CD4-positive, alpha-beta T cell treated with Interleukin-21 for 1 hour (primary cell): Measurements from ENCODE around the gene DGKI.
A peak's percentile ranks its signal among the peaks of the same experiment; 100 is the strongest.

Source experiments
- DNase-seq: peaks from one replicate; pipeline ENCODE4 v3.0.0-alpha.2; 2020

The DGKI gene

DNA sequence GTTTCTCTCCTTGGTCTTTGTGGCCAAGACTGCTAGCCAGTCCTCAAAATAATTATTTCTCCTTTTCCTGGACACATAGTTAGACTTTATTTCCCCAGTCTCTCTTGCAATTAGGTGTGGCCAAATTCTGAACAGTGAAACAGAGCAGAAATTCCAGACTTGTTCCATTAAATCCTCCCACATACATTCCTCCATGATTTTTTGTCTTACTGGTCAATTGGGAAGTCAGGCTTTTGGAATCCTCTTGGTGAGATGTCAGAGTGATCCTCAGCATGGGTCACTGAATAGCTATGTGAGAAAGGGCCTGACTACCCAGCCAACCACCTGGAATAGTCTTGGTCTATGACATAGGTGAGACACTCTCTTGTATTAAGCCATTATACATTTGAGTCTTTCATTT lies 164.2 kb downstream of the DGKI start:
- DNase-seq = no peak

DNA sequence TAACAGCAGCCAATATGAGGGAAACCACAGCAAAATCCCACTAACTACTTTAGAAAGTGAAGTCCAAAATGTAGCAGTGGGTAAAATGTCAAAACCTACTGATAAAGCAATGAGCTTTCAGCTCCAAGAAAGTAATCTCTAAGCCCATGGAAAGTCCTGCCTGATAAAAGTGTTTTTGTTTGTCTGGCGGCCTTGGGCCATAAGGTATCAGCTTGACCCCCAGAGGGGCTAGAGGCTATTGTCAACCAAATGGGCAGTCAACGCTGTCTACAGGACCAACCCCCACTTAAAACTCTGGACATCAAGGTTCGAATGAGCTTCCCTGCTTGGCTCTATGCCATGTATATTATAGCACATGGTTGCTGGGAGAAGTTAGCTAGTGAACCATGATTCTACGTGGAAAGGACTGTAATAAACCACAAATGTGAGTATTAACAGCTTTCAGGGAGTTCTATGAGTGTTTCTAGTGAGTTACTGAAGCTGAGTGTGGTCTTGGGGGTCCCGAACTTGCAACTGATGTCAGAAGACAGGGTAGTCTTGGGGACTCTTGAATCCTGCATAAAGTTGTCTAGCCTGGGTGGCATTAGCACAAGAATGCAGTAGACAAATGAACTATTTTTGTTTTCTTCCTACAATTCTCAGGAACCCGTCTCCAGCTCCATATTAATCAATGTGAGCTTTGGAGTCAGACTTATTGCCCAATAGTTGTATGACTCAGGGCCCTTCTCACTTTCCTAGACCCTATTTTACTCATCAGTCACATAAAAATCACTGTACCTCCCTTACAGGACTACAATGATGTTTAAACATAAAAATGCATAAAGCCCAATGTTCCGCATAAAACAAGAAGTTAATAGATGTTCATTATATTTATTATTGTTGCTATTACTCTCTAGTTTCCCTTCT lies 164.9 kb downstream of the DGKI start:
- no peak for DNase-seq

DNA sequence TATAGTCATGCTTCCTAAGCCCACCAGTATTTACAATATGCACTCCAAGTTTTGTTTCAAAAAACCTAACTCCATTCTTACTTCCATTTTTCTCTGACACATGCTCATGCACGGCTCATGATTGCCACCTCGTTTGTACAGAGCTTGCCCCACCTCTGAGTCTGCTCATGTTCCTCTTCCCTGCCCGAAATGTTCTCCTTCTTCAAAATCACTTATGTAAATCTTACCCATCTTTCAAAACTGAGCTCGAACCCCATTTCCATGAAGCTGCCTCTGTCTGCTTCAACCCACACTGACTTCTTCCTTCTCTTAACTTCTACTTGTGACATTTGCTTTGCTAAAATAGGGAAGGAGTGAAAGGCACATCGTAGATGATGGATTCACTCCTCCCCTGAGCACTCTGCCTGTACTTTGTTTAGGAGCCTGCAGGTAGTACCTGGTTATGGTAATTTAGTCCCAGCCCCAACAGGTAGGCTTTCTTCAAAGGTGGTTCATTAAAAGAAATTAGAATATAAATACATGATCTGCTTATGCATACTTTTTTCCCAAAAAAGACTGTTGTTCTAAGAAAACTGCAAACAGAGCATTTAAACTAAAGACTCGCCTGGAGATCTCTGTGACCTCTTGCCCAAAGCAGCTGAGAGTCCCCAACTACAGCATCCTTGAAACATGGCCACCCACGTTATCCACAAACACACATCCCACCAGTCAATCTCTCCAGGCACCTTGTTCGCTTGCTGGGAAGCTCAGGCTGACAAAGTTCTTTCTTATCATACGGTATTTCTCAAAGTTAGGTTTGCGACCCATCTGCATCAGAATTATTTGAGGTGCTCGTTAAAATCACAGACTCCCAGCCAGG lies 172.0 kb downstream of the DGKI start:
- no peak for DNase-seq

DNA sequence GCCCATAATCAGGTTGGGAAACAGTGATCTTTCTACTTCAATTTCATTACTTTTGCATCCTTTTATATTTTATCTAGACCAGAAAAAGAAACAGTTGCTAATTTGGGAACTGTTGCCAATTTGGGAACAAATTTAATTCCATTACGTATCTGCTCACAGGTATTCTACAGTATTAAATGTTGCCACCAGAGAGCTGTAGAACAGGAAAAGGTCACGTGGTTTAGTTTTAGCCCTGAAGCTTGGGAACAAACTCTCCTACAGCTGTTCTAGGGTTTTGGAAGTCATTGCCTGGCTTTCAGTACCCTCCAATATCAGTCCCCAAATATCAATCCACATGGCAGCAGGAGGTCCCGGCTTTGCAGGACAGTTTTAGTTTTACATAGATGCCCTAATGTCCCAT lies 172.7 kb downstream of the DGKI start:
- DNase-seq = no peak

DNA sequence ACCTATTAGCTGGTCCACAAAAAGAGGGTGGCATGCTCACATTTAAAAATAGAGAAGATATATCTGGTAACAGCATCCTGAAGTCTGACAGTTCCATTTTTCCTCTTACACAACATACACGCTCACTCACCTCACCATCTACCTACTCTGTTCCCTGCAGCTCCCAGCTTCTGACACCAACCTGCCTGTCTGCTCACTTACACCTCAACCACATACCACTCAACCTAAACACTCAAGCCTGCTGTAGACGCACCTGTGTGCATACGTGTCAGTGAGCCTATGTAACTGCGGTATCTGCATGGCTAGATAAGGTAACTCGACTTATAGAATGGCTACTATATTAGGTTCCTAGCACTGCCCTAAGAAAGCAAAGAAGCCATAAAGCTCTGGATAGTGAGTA lies 174.9 kb downstream of the DGKI start:
- DNase-seq = no peak

DNA sequence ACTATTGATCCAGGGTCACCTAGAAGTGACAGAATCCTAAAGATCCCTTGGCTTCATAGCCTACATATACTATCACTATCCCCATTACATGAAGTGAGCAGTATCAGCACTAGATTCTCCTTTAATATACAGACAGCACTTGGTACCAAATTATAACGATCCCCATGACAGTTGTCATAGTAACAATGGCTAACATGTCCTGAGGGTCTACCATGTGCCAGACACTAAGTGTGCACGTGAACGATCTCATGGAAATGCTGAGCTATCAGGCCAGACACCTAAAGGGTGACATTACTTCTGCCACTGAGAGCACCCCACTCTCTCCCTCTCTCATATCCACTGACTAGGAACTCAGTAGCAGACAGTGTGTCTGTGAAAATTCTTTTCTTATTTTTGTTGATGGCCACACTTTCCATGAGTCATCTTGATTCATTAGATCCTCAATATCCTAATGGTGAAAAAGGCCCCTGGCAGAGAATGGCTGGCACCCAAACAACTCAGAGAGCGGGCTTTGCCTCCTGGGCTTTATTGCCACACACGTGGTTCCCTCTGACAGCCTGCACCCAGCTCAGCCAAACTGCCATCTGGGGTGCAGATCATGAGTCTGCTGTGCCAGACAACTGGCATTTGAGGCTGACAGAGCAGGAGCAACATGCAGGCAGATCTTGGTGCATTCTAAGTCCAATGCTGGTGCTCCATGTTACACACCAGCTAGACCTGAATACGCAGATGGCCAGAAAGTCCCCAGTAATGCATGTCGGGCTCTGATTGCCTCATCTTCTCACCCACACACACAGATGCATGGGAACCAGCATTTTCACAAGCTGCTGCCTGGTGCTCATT lies 176.3 kb downstream of the DGKI start:
- no peak for DNase-seq

DNA sequence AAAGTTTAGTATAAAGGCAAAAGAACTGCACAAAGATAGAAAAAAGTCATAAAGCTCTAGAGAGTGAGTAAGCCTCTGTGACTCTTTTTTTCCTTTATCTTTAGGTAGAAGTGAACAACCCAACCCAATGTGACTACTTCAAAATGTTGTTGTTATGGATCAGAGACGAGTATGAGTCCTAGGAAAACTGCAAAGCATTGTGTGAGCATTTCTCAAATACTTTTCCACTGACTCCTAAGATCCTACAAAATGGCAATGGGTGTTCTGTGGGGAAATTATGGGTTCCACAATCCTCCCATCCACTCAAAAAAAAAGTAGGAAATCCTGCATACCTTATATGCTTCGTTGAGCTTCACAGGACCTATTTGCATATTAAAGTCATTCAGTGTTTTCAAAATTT lies 177.1 kb downstream of the DGKI start:
- DNase-seq = no peak

DNA sequence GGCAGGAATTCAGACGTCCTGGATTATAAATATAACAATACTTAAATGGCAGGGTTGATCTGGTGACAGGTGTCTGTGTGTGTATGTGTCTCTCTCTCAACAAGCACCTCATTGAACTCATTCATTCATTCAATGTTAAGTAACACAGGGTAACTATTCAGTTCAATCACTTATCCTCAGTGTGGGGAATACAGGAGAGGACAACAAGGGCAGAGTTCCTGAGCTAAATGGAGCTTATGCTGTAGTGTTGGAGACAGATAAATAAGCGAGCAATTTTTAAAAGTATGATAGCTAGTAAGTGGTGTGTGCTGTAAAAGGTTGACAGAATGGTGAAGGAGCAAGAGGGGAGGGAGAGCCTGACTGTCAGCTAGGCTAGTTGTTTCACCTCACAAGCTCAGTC lies 178.4 kb downstream of the DGKI start:
- DNase-seq = no peak

DNA sequence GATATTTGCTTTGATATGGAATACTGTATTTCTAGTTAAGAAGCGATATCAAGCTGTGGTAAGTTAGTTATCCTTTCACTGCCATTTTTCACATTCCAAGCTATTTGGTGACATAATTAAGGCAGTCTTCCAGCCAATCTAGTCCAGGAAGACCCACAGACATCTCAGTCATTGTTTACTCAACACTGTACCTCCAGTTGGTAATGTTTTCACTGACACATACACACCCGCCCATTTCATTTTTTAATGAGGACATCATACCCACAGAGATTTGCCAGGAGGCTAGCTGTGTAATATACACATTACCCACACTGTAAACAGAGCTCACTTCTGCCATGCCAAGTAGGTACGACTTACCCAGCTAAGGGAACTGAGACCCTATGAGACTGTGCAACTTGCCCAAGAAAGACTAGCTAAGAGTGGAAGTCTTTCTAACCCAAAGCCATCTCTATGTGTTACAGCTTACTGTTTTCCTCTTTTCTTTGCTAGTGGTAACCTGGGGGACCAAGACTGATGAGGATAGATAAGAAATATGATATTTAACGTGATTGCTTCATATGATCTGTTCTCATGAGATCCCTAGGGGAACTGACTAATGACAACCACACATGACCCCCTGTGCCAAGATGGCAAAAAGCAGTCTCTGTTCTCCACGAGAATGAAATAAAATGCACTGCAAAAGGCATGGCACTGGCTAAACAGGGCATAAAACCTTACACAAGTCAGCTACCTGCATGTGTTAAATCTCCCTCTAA lies 179.0 kb downstream of the DGKI start:
- no peak for DNase-seq

DNA sequence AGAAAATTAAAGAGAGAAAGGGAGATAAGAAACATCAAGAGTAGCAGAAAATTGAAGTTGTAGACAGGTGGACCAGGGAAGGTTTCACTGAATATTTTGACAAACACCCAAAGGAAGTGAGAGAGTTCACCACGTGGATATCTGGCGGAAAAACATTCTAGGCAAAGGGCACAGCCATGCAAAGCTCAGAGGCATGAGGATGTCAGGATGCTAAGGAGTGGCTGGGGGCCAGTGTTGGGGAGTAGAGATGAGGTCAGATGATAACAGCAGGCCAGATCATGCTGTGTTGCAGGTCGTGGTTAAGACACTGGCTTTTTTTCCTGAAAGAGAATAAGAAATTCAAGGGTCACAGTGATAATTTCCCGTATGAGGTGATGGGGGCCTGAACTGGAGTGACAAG lies 181.9 kb downstream of the DGKI start:
- DNase-seq = no peak

DNA sequence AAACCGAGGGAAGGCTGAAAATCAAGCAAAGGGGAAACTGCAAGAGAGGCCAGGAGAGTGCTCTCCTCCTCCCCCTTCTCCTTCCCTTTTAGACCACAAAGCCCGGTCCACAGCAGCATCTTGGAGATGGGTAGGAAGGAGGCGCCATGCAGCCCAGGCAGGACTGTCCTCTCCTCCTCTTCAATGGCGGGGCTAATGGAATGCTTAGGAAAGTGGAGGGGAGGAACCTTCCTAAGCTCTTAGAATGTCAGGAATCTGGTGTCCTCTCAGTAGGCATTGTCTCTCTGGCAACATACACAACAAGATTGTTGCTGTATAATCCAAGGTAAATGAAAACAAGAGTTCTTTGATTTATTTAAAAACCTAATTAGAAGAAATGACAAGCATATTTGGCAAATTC lies 185.1 kb downstream of the DGKI start:
- DNase-seq = no peak

DNA sequence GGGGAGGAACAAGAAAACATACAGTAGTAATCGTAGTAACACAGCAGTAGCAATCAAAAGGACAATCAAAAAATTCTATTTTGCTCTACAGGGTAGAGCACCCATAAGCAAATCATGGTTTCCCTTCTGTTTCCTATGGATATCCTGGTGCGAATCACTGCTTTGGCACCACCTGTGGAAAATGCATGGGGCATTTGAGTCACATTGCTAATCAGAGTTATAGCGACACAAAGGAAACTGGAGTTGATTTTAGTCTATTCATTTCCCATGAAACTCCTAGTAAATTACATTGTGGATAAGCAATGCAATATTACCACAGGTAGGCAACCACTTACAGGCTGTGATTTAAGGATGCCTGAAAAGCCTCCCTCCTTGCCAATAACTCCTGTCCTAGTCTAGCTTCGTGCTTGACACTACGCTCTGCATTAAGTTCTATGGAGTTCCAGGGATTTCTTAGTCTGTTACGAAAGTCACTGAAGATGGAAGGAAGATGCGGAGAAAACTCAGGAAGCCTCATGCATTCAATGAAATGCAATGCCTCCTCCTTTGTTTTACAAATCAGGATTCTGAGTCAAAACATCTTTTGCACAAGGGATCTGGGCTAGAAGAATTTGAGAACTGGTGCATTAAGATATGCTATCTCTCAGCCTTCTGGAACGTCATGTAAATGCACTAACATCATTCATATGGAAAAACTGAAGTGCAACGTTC lies 188.4 kb downstream of the DGKI start:
- DNase-seq = no peak

DNA sequence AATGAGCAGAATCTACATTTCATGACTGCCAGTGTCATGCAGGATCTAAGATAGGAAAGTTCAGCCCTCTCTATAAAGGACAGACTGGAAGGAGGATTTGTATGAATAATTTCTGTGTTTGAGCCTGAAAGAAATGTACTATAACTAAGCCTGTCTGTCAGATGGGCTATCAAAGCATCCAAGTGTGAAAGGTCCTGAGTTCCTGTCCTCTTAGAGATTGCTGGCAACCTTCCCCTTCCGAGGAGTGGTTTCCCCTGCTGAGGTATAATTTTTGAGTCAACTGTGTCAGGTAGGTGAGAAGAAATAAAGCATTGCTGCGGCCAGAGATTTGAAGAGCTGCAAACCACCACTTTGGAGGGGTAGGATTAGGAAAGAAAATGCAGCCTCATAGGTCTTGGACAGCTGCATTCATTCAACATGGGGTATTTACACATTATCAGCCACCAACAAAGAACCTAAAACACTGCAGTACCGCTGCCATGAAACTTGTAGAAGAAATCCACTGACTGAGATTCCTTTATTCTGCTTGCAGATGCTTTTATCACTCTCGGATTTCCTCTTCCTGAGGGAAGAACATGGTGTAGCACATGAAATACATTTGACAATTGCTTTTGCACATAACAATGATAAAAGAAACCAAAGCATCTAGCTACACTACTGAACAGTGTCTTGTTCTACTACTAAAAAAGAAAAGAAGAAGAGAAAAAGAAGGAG lies 189.1 kb downstream of the DGKI start:
- DNase-seq = no peak

DNA sequence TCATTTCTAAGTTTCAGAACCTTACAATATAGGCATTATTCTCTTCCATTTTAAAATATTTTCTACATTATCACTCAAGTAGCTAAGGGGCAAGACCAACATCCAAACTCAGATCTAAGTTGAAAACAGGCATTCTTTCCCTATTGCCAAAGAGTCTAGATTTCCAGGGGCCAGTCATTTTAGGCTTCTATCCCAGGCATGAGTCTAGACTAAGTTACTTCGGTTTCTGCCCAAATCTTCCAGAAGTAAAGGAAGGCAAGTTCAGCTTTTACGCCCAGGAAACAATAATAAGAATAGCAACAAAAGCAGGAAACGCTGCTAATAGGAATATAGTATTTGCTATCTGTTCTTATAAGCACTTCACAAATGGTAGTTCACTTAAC lies 189.9 kb downstream of the DGKI start:
- DNase-seq = no peak

DNA sequence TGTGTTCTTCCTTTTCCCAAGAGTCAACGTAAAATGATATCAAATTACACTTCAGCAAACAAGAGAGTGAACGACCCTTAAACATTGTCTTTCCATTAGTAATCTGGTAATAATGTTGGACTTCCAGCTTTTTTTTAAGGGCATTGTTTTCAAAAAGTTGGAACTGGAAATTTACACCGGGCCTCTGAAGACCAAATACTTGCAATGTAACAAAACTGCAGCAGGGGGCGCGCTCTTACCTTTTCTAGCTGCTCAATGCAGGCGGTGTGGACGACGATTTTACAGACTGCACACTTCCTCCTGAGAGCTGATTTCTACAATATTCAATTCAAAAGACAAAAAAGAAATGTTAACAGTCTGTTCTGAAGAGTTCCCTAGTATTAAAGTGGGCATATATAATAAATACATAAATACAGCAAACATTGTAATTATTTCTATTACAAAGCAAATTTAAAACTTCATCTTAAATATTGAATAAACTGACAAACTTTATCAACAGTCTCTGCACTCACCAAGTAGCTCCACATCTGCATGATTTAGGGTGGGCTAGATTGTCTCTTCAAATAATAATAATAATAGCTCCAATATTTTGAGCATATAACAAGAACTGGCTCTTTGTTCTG lies 190.4 kb downstream of the DGKI start:
- peak; percentile 47 for DNase-seq

DNA sequence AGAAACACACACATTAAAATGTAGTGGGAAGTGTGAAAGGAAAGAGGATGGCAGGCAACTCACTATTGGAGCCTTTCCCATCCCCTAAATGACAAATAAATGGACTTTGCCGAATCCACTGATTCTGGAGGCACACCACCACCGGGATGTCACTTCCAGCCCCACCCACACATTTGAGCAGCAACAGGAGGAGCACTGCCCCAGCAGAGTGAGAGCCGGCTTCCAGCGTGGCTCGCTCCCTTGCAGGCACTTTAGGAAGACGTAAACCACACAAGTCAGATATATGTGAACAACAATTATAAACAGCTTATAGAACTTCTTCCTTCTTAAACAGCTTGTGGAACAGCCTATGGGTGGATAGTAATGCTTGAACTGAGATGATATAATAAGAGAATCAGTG lies 191.0 kb downstream of the DGKI start:
- no peak for DNase-seq

DNA sequence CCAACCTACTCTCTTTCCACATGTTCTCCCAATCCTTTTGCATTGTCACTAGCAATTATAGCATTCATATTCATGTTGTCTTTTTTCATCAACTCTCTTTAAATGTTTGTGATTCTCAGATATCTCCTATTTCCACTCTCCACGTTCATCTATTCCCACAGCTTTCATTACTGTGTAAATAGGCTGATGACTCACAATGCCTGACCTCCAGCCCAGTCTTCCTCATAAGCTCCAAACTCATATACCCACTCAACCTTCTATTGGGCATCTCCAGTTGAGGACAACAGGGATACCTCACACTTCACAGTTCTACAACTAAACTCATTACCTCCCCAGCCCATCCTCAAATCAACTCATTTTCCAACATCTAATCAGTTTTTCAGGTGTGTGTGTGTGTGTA lies 194.1 kb downstream of the DGKI start:
- no peak for DNase-seq

DNA sequence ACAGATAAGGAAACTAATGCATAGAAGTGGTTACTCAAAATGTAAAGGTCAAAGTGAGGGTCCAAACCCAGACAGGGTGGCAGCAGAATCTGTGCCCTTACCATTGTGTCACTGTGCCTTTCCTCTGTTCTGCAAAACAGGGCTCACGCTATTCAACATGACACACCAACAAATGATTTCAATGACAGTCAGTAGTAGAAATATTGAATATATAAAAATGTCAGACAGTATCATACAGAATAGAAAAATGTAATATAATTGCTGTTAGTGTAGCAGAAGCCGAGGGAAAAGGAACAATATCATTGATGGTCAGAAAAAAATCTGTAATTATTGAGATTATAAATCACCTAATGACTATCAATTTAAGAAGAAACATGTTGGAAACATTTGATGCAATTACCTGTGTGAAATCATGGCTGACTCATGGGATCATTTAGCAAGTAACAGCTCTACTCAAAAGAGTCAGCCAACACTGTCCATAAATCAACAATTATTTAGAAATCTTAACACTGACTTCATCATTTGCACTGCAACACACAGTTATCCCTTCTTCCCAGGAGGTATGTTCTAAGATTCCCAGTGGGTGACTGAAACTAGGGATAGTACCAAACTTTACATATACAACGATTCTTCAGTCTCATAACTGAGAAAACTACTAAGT lies 198.7 kb downstream of the DGKI start:
- DNase-seq = no peak

DNA sequence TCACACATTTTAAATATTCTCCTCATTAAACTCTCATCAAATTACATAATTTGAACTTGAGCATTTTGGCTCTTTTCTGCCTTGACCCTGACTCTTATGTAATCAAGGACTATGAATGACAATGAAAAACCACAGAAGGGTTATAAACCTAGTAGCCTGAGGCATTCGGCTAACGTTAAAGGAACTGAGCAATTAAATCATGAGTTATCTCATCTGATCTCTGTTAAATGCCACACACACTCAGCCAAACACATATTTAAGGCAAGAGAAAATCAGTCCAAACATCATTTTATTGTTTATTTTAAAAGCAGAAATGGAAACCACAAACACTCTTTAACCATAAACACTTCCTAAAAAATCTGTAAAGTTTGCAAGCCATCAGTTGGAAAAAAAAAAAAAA lies 204.3 kb downstream of the DGKI start:
- DNase-seq = no peak

DNA sequence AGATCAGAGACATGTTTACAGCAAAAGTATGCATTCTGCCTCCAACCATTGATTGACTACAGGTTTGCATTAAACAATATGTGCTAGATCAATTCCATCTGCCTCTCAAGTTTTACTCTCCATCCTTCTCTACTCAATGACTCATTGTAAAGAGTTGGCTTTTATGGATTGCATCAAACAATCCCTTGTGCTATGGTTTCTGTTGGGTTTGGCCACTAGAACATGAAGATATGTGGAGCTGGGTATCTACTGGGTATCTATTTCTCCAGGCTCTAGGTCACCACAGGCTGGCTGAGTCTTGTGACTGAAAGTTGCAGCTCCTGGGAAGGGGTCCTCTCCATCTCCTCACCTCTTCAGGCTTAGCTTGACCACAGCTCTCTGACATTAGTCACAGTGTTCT lies 204.7 kb downstream of the DGKI start:
- no peak for DNase-seq
